PC-9 (cell line): Measurements from ENCODE around the gene FAM151A.

ENCODE experiments used
- EZH2 ChIP-seq: fragments of 200-600 bp; sonication (generic); IDR thresholded peaks from 2 replicates; pipeline ENCODE4 v1.8.0; 2017; ENCODE audit warnings: antibody characterized with exemption, low read depth
- TF ChIP-seq, protein P1 (sequence below): fragments of 200-600 bp; sonication (generic); conservative IDR thresholded peaks from 2 replicates; pipeline ENCODE4 v1.6.1; 2017; ENCODE audit warnings: mixed run types, antibody characterized with exemption, mild to moderate bottlenecking, moderate library complexity

DNA sequence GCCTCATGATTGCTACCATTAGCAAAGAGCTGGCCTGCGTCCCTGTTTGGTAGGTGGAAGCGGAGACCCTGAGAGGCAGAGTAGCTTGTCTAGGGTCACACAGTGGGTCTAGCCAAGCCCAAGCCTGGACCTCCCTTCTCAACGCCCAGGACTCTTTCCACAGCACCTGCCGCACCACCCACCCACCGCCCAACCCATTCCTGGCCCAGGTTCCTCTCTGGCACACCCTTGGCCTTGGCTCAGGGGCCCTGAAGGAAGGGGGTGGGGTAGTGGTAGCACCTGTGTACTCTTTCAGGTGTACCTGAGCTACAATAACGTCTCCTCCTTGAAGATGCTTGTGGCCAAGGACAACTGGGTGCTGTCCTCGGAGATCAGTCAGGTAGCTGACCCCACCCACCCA is 19.3 kb downstream of the FAM151A start:
- TF ChIP-seq, protein P1, sequence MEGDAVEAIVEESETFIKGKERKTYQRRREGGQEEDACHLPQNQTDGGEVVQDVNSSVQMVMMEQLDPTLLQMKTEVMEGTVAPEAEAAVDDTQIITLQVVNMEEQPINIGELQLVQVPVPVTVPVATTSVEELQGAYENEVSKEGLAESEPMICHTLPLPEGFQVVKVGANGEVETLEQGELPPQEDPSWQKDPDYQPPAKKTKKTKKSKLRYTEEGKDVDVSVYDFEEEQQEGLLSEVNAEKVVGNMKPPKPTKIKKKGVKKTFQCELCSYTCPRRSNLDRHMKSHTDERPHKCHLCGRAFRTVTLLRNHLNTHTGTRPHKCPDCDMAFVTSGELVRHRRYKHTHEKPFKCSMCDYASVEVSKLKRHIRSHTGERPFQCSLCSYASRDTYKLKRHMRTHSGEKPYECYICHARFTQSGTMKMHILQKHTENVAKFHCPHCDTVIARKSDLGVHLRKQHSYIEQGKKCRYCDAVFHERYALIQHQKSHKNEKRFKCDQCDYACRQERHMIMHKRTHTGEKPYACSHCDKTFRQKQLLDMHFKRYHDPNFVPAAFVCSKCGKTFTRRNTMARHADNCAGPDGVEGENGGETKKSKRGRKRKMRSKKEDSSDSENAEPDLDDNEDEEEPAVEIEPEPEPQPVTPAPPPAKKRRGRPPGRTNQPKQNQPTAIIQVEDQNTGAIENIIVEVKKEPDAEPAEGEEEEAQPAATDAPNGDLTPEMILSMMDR, result no peak
- no peak for TF ChIP-seq EZH2
